Esophagus muscularis mucosa (tissue), 3 donors: ENCODE results near the gene GARIN5B.

Source experiments
- CTCF ChIP-seq, 3 experiments: fragments of 200-600 bp in 2 of 3; fragments of 450-650 bp in 1 of 3; sonication (generic) in 2 of 3; IDR thresholded peaks; one replicate each; pipeline ENCODE4 v1.5.1; 2017 to 2019; ENCODE audit warnings: antibody characterized with exemption in 3 of 3, mild to moderate bottlenecking in 2 of 3, moderate library complexity in 1 of 3
- POLR2A ChIP-seq: fragments of 450-650 bp; IDR thresholded peaks from one replicate; pipeline ENCODE4 v1.6.1; 2017; ENCODE audit warnings: antibody characterized with exemption, moderate library complexity, mild to moderate bottlenecking, low read depth
- POLR2AphosphoS5 ChIP-seq, 2 donors: sonication (generic); formaldehyde crosslinking; IDR thresholded peaks; one replicate each; pipeline ENCODE4 v1.6.1; 2017; ENCODE audit warnings: antibody characterized with exemption in 2 of 2

GRCh38 chr19:55406826-55407549 is 43.9 kb upstream of the GARIN5B start:
- TF ChIP-seq CTCF (IDR thresholded peaks at IDR 0.05) (no peak), POLR2A (no peak), POLR2AphosphoS5 (IDR thresholded peaks at IDR 0.05) (no peak)
